PFSK-1 (cell line): ENCODE measurements around the gene BMP2.
A peak's percentile ranks its signal among the peaks of the same experiment; 100 is the strongest.

ENCODE experiments used
- FOXP2 ChIP-seq: optimal IDR thresholded peaks from 2 replicates; pipeline ENCODE3; 2011; ENCODE audit warnings: borderline replicate concordance, control low read depth, inconsistent platforms; ENCODE audit not compliant: insufficient read depth; ENCODE audit errors: extremely low read length, extremely low read depth
- POLR2AphosphoS5 ChIP-seq: IDR thresholded peaks from 2 replicates; pipeline ENCODE4 v1.6.1; 2012; ENCODE audit warnings: low read depth, mild to moderate bottlenecking, control low read depth, low read length, moderate library complexity
- REST ChIP-seq, 2 experiments: IDR thresholded peaks; 2 replicates each; pipeline versions ENCODE4 v1.6.1 to v1.8.0; 2011 to 2012; ENCODE audit warnings: low read depth in 2 of 2, low read length in 2 of 2, control low read depth in 1 of 2, inconsistent platforms in 1 of 2, mild to moderate bottlenecking in 1 of 2, moderate library complexity in 1 of 2; ENCODE audit not compliant: insufficient read depth in 1 of 2
- SIN3A ChIP-seq: IDR thresholded peaks from 2 replicates; pipeline ENCODE4 v1.6.1; 2012; ENCODE audit warnings: mild to moderate bottlenecking, low read length, moderate library complexity, borderline replicate concordance; ENCODE audit not compliant: insufficient read depth
- TAF1 ChIP-seq: IDR thresholded peaks from 2 replicates; pipeline ENCODE4 v1.6.1; 2012; ENCODE audit warnings: low read length, control low read depth, borderline replicate concordance; ENCODE audit not compliant: insufficient read depth

The BMP2 gene

GRCh38 chr20:6818033-6818808 is 50.7 kb downstream of the BMP2 start:
- TF ChIP-seq REST (IDR thresholded peaks at IDR 0.05; ENCODE audit: insufficient read depth in 1 of 2, low read depth in 2 of 2, low read length in 2 of 2) (peak in 1 of 2 experiments; percentile 70; a peak in 2 of 4 replicates), TAF1 (no peak), FOXP2 (no peak)

- TF ChIP-seq TAF1 (no peak), SIN3A (no peak), REST (IDR thresholded peaks at IDR 0.05; ENCODE audit: insufficient read depth in 1 of 2, low read depth in 2 of 2, low read length in 2 of 2) (no peak)
These were observed 52.1 kb downstream of the BMP2 start for GRCh38 chr20:6819599-6819998.

GRCh38 chr20:6824401-6824800 is 56.9 kb downstream of the BMP2 start:
- TF ChIP-seq REST (IDR thresholded peaks at IDR 0.05; ENCODE audit: insufficient read depth in 1 of 2, low read depth in 2 of 2, low read length in 2 of 2) (no peak), FOXP2 (no peak), SIN3A (no peak), TAF1 (no peak)

- no peak for TF ChIP-seq REST (IDR thresholded peaks at IDR 0.05; ENCODE audit: insufficient read depth in 1 of 2, low read depth in 2 of 2, low read length in 2 of 2)
- no peak for TF ChIP-seq SIN3A
- no peak for TF ChIP-seq TAF1
- no peak for TF ChIP-seq FOXP2
- TF ChIP-seq POLR2AphosphoS5: no peak
These were observed 60.0 kb downstream of the BMP2 start for GRCh38 chr20:6827472-6827871.
